ENCODE measurements around the gene ACOD1.

Gene ACOD1

DNA sequence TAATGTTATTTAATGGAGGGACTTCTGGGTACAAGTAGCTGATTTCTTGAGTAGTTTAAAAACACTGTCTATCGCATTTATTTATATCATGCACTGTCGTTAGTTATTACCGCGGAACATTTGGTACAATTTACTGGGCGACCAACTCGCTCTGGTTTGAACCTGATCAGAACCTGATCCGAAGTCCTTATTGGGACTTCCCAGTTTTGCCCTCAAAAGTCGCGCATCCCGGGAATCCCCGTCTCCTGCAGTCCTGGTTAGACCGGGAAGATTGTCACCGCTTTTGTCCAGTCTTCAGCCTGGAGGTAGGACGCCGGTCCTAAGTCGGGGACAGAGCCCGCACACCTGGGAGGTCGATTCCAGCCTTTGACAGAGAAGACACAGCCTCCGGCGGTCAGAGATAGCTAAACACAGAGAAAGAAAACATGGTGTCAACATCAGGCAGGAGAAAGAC, 44.3 kb downstream of the ACOD1 start:
- DNase-seq = peak; percentile 42

DNA sequence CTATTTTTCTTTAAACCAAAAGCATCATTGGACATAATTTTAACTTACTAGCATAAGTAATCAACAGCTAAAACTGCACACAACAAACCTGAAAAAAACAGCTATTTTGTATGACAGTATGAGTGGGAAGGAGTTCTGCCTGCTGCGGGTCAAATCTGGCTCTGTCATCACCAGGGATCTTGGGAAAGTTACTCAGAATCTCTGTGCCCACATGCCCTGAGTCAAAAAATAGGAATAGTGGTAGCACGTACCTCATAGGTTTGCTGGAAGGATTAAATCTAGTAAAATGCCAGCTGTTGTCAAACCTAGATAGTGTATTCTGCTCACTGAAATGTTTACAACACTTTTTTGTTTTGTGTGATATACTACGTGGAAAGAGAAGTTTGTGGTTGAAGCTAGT, 44.7 kb downstream of the ACOD1 start:
- no peak for DNase-seq

DNA sequence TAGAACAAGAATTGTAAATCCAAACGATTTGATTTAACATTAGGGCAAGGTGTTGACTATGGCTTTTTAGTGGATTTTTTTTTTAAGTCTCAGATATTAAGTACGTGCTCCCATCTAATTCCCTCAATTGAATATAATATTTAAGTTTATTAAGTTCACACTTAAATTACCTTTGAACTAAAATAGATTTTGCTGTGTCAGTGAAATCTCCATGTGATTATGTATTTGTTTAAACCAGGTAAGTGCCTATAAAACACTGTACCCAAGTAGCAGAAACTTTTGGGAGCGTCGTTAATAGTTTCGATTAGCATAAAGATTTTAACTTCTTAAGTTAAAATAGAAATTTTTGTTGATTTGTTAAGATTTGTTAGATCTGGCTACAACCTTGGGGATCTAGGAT, 45.2 kb downstream of the ACOD1 start:
- no peak for DNase-seq

DNA sequence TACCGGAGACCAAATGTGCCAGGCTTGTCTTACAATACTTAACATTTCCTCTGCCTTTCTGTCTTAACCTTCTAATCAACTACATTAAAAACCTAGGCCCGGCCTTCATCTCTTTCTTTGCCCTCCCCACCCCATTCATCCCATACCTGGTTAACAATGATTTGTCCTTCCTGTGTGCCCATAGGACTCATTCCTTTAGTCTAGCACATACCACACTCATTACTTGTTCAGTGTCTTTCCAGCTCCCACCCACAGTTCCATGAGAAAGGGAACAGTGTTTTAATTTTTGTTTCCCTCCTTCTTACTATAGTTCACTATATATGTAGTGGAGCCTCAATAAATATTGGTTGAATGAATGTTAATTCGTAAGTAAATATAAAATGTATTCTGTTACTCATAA, 46.0 kb downstream of the ACOD1 start:
- DNase-seq = no peak

DNA sequence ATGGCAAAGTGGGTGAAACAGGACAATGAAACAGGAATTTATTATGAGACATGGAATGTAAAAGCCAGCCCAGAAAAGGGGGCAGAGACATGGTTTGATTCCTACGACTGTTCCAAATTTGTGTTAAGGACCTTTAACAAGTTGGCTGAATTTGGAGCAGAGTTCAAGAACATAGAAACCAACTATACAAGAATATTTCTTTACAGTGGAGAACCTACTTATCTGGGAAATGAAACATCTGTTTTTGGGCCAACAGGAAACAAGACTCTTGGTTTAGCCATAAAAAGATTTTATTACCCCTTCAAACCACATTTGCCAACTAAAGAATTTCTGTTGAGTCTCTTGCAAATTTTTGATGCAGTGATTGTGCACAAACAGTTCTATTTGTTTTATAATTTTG, 52.2 kb downstream of the ACOD1 start:
- DNase-seq = no peak

DNA sequence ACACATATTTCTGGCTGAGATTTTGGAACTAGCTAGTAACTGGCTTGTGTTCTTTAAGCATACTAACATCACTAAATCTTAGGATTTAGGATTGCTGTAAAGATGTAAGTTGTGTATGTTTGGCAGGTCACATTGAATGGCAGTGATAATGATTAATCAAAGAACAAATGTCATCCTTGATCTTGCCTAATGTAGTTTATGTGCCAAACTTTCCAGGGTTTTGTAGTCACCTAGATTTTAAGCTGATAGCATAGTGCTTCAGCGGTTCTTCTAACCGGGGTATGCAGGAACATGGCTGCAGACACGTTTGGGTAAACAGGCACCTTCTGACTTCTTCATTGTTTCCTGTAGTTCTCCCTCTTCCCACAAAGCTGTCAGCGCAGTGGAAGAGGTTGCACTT, 53.2 kb downstream of the ACOD1 start:
- DNase-seq = no peak

DNA sequence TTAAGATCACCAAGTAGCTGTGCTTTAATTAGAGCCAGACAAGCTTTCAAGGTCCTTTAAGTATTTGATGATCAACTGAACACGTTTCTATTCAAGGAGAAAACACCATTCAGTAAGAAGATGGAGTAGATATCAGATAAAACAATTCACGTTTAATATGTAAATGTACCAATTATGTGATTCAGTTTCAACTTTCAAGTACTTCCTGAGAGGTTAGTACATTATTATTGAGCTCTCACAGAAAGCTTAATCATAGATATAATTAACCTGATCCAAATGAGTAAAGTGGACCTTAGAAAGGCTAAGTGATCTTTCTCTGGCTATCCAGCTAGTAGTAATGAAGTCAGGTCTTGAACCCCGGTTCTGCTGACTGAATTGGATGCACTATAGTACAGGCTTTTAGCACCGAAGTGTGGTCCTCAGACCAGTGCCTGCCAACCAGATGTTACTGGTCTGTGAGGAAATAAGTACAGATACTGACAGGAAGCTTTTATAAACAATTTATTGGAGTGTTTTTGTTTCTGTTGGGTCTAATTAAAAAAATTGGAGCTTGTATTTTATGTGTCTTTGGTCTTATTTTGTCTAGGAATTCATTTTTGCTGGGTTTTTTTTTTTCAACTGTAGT, 53.8 kb downstream of the ACOD1 start:
- no peak for DNase-seq

DNA sequence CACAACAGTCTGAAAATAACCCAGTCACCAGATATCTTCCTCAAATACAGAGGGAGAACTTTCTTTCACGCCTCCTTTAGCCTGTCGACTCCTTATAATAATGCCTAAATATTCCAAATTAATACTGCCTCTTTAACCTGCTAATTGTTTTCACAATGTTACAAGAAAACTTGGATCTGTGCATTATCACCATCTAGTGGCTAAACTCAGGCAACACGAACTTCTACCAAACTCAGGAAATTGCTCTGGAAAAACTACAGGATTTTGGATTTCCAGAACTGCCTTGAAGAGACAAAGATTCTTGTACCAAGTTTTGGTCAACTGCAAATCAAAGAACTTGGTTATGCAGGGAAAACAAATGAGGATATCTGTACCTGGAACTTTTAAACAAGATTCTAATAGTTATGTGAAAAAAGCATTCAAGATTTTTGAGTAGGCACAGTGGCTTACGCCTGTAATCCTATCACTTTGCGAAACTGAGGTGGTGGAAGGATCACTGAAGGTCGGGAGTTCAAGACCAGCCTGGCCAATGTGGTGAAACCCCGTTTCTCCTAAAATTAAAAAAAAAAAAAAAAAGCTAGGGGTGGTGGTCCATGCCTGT, 54.4 kb downstream of the ACOD1 start:
- no peak for DNase-seq

All from right hindlimb (tissue), 1 donor.